ENCODE measurements around the gene KIF26B. TPM values are rescaled to one million over a fixed set of nuclear protein-coding genes. Genes with fewer than 3 reads are reported as not detected.

KIF26B gene
- total RNA-seq, 1 experiment from 2014 or later = 0.04 TPM

DNA sequence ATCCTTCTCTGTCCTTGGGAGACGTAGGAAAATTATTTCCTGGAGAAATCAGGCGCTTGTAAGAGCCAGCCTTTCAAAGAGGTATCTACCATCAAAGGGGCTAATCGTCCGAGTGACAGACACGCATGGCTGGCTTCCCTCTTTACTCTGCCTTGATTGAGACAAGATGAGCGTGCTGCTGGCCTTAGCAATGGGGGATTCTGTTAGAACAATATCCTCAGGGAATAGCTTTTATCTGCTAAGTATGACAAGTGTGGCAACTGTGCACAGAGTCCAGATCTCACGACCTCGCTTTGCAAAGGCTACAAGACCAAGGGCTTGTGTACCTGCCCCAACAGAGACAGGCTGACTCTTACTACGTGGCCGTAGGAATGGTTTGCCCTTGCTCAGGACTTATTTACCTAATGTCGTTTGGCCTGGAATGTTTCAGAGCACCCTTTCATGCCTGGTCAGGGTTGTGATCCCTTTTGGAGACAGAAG is 417.1 kb downstream of the KIF26B start:
- no peaks in the 10 kb centered on the region for H3K36me3 ChIP-seq (ENCODE audit: low read depth, low read length)
- H3K79me2 ChIP-seq (ENCODE audit: low read length) = no peaks in the 10 kb centered on the region
- intact Hi-C loops (cut with micrococcal nuclease) = no loop called here
- POLR2A ChIA-PET (ENCODE audit: unreplicated experiment) = no interaction called here
- no peak overlapping the region for H2AFZ ChIP-seq (ENCODE audit: low read length)
- no peaks in the 10 kb centered on the region for H3K9me2 ChIP-seq (replicated peaks; ENCODE audit: low read length)
- no peaks in the 10 kb centered on the region for H4K20me1 ChIP-seq (ENCODE audit: low read length)
- no peak for TF ChIP-seq EZH2phosphoT487 (IDR thresholded peaks at IDR 0.05; ENCODE audit: borderline replicate concordance, low read length)
- TF ChIP-seq, protein P1, sequence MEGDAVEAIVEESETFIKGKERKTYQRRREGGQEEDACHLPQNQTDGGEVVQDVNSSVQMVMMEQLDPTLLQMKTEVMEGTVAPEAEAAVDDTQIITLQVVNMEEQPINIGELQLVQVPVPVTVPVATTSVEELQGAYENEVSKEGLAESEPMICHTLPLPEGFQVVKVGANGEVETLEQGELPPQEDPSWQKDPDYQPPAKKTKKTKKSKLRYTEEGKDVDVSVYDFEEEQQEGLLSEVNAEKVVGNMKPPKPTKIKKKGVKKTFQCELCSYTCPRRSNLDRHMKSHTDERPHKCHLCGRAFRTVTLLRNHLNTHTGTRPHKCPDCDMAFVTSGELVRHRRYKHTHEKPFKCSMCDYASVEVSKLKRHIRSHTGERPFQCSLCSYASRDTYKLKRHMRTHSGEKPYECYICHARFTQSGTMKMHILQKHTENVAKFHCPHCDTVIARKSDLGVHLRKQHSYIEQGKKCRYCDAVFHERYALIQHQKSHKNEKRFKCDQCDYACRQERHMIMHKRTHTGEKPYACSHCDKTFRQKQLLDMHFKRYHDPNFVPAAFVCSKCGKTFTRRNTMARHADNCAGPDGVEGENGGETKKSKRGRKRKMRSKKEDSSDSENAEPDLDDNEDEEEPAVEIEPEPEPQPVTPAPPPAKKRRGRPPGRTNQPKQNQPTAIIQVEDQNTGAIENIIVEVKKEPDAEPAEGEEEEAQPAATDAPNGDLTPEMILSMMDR (conservative IDR thresholded peaks at IDR 0.05; ENCODE audit: low read depth, low read length) = no peak
- no peak for TF ChIP-seq EZH2 (IDR thresholded peaks at IDR 0.05; ENCODE audit: low read length, unreplicated experiment)
- no peak overlapping the region for H3K4me2 ChIP-seq (ENCODE audit: low read length)
- H3K27ac ChIP-seq (ENCODE audit: low read length) = no peak overlapping the region
- no peak overlapping the region for H3K9ac ChIP-seq (ENCODE audit: low read length)
- no TSS peak for BruUV-seq (replicated peaks)
- H3K27me3 ChIP-seq (ENCODE audit: low read length) = peaks cover 78% of the 10 kb centered on the region
- H3K4me1 ChIP-seq (ENCODE audit: insufficient read depth, low read length) = no peaks in the 10 kb centered on the region
- ATAC-seq (no peak), DNase-seq (no peak)
- H3K9me3 ChIP-seq (ENCODE audit: low read length) = no peaks in the 10 kb centered on the region
- no peak overlapping the region for H3K4me3 ChIP-seq (ENCODE audit: low read length)
- CTCF ChIA-PET = no interaction called here
- no peaks in the 10 kb centered on the region for H3F3A ChIP-seq (ENCODE audit: low read length, unreplicated experiment)

DNA sequence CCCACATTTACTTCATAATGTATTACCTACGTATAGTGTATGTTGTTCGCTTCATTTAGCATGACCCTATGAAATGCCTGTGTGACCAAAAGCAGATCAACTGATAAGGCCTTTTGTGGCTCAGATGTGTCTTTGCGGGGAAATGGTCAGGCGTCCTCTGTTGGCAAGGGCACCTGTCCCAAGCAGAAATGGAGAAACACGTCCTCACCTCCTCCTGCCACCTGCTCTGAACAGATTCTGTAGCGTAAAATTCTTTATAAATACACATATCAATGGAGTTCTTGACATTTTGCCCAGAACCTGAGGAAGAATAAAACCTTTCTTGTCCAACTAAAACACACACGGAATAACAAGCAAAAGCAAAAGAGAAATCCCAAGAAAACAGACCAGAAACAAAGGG is 417.9 kb downstream of the KIF26B start:
- Histone ChIP-seq H3K4me2 (ENCODE audit: low read length) (no peak overlapping the region), H3K9me2 (replicated peaks; ENCODE audit: low read length) (no peaks in the 10 kb centered on the region), H3K36me3 (ENCODE audit: low read depth, low read length) (no peaks in the 10 kb centered on the region), H3K79me2 (ENCODE audit: low read length) (no peaks in the 10 kb centered on the region), H3K9me3 (ENCODE audit: low read length) (no peaks in the 10 kb centered on the region), H3K27me3 (ENCODE audit: low read length) (peaks cover 76% of the 10 kb centered on the region), H3K4me3 (ENCODE audit: low read length) (no peak overlapping the region), H3F3A (ENCODE audit: low read length, unreplicated experiment) (no peaks in the 10 kb centered on the region), H3K27ac (ENCODE audit: low read length) (no peak overlapping the region), H2AFZ (ENCODE audit: low read length) (no peak overlapping the region), H3K4me1 (ENCODE audit: insufficient read depth, low read length) (no peaks in the 10 kb centered on the region), H3K9ac (ENCODE audit: low read length) (no peak overlapping the region), H4K20me1 (ENCODE audit: low read length) (no peaks in the 10 kb centered on the region)
- ChIA-PET POLR2A (ENCODE audit: unreplicated experiment) (no interaction called here), CTCF (no interaction called here)
- no peak for ATAC-seq
- no peak for DNase-seq
- BruUV-seq (replicated peaks) = no TSS peak
- TF ChIP-seq, protein P1 (conservative IDR thresholded peaks at IDR 0.05; ENCODE audit: low read depth, low read length) = no peak
- TF ChIP-seq EZH2phosphoT487 (IDR thresholded peaks at IDR 0.05; ENCODE audit: borderline replicate concordance, low read length) (no peak), EZH2 (IDR thresholded peaks at IDR 0.05; ENCODE audit: low read length, unreplicated experiment) (no peak)
- intact Hi-C loops (cut with micrococcal nuclease) = no loop called here

DNA sequence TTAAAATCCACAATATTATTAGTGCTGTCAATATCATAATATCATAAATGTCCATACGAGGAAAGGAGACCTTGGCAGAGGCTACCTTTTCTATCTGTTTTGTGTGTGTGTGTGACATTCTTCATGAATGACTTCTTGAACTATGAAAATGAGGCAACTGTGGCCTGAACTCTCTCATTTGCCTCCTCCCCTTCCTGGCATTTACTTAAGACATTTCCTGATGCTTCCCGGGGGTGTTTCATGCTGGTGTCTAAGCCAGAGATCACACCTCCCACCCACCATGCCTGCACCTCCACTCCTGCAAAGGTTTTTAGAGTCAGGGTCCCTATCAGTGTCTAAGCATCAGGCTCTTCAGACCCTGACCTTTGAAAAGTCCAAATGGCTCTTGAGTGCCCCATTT is 420.9 kb downstream of the KIF26B start:
- no peaks in the 10 kb centered on the region for H3K79me2 ChIP-seq (ENCODE audit: low read length)
- H3F3A ChIP-seq (ENCODE audit: low read length, unreplicated experiment) = no peaks in the 10 kb centered on the region
- H3K36me3 ChIP-seq (ENCODE audit: low read depth, low read length) = no peaks in the 10 kb centered on the region
- no peak overlapping the region for H3K9ac ChIP-seq (ENCODE audit: low read length)
- H3K4me3 ChIP-seq (ENCODE audit: low read length) = no peak overlapping the region
- intact Hi-C loops (cut with micrococcal nuclease) = no loop called here
- H3K27ac ChIP-seq (ENCODE audit: low read length) = no peak overlapping the region
- H3K4me1 ChIP-seq (ENCODE audit: insufficient read depth, low read length) = no peaks in the 10 kb centered on the region
- H3K9me3 ChIP-seq (ENCODE audit: low read length) = no peaks in the 10 kb centered on the region
- BruUV-seq (replicated peaks) = no TSS peak
- H2AFZ ChIP-seq (ENCODE audit: low read length) = no peak overlapping the region
- no peaks in the 10 kb centered on the region for H3K9me2 ChIP-seq (replicated peaks; ENCODE audit: low read length)
- POLR2A ChIA-PET (ENCODE audit: unreplicated experiment) = no interaction called here
- CTCF ChIA-PET = no interaction called here
- no peak overlapping the region for H3K4me2 ChIP-seq (ENCODE audit: low read length)
- no peak for ATAC-seq
- DNase-seq = no peak
- H4K20me1 ChIP-seq (ENCODE audit: low read length) = no peaks in the 10 kb centered on the region
- H3K27me3 ChIP-seq (ENCODE audit: low read length) = peaks cover 84% of the 10 kb centered on the region
- TF ChIP-seq, protein P1 (conservative IDR thresholded peaks at IDR 0.05; ENCODE audit: low read depth, low read length) = no peak
- TF ChIP-seq EZH2 (IDR thresholded peaks at IDR 0.05; ENCODE audit: low read length, unreplicated experiment) (no peak), EZH2phosphoT487 (IDR thresholded peaks at IDR 0.05; ENCODE audit: borderline replicate concordance, low read length) (no peak)
